Keratinocyte (primary cell): Measurements from ENCODE around the gene ANO9.

Experiments
- EZH2 ChIP-seq: IDR thresholded peaks from one replicate; pipeline ENCODE4 v1.6.1; 2012; ENCODE audit warnings: inconsistent platforms, mild to moderate bottlenecking, low read length, moderate library complexity
- TF ChIP-seq, protein P1 (sequence below), 3 experiments: IDR thresholded peaks in 1 of 3; conservative IDR thresholded peaks in 1 of 3; optimal IDR thresholded peaks in 1 of 3; 2 replicates in 2 of 3; 3 replicates in 1 of 3; pipeline versions ENCODE3 to v1.5.1; 2011; ENCODE audit warnings: low read length in 3 of 3, mild to moderate bottlenecking in 3 of 3, moderate library complexity in 2 of 3, control low read depth in 1 of 3, inconsistent platforms in 1 of 3; ENCODE audit not compliant: insufficient read depth in 2 of 3; ENCODE audit errors: extremely low read depth in 1 of 3

DNA sequence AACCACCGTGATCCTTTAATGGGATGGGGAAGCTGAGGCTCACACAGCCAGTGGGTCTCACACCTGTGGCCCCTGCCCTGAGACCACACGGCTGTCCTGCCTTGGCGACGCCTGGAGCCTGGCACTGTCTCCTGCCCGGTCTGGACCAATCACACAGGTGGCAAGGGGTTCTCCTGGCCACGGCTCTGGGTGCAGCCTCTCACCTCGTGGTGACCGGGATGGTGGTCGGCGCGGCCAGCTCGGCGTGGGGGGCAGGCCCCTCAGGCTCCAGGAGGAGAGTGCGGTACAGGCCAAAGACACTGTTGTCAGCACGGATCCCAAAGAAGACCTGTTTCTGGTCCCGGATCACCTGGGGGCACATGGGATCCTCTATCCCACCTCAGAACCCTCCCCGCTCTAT lies 8.7 kb downstream of the ANO9 start:
- TF ChIP-seq, protein P1, sequence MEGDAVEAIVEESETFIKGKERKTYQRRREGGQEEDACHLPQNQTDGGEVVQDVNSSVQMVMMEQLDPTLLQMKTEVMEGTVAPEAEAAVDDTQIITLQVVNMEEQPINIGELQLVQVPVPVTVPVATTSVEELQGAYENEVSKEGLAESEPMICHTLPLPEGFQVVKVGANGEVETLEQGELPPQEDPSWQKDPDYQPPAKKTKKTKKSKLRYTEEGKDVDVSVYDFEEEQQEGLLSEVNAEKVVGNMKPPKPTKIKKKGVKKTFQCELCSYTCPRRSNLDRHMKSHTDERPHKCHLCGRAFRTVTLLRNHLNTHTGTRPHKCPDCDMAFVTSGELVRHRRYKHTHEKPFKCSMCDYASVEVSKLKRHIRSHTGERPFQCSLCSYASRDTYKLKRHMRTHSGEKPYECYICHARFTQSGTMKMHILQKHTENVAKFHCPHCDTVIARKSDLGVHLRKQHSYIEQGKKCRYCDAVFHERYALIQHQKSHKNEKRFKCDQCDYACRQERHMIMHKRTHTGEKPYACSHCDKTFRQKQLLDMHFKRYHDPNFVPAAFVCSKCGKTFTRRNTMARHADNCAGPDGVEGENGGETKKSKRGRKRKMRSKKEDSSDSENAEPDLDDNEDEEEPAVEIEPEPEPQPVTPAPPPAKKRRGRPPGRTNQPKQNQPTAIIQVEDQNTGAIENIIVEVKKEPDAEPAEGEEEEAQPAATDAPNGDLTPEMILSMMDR (optimal IDR thresholded peaks at IDR 0.05 in 1 of 3, IDR thresholded peaks at IDR 0.05 in 1 of 3, conservative IDR thresholded peaks at IDR 0.05 in 1 of 3; ENCODE audit: extremely low read depth in 1 of 3, insufficient read depth in 2 of 3, low read length in 3 of 3), result no peak
- no peak for TF ChIP-seq EZH2
